Smooth muscle cell (in vitro differentiated cells): ENCODE data around the gene RAB11FIP2. TPM values are rescaled to one million over a fixed set of nuclear protein-coding genes. Genes with fewer than 3 reads are reported as not detected.

Source experiments
- DNase-seq: peaks from one replicate; lab custom pipeline; 2025; ENCODE audit not compliant: unreplicated experiment; lab: John Stamatoyannopoulos, UW
- H2AFZ ChIP-seq: fragments of 200-600 bp; sonication (generic); 2 replicates; pipeline ENCODE4 v1.6.0; 2016; ENCODE audit warnings: antibody characterized with exemption, low read depth, mild to moderate bottlenecking
- H3F3A ChIP-seq: fragments of 200-600 bp; sonication (generic); 2 replicates; pipeline ENCODE4 v1.6.0; 2017; ENCODE audit warnings: antibody characterized with exemption, low read depth
- H3K27ac ChIP-seq: fragments of 200-600 bp; sonication (generic); 2 replicates; pipeline ENCODE4 v1.5.1; 2016; ENCODE audit warnings: low read depth, mild to moderate bottlenecking
- H3K27me3 ChIP-seq: fragments of 200-600 bp; sonication (generic); 2 replicates; pipeline ENCODE4 v1.6.1; 2016; ENCODE audit warnings: low read depth, mild to moderate bottlenecking
- H3K36me3 ChIP-seq: fragments of 200-600 bp; sonication (generic); 2 replicates; pipeline ENCODE4 v1.5.1; 2016; ENCODE audit warnings: low read depth
- H3K4me1 ChIP-seq: fragments of 200-600 bp; sonication (generic); 2 replicates; pipeline ENCODE4 v1.5.1; 2016; ENCODE audit warnings: low read depth
- H3K4me2 ChIP-seq: fragments of 200-600 bp; sonication (generic); 2 replicates; pipeline ENCODE4 v1.6.0; 2016; ENCODE audit warnings: mild to moderate bottlenecking
- H3K4me3 ChIP-seq: fragments of 200-600 bp; sonication (generic); 2 replicates; pipeline ENCODE4 v1.5.1; 2016; ENCODE audit warnings: mild to moderate bottlenecking
- H3K79me2 ChIP-seq: fragments of 200-600 bp; sonication (generic); 2 replicates; pipeline ENCODE4 v1.6.0; 2016; ENCODE audit warnings: low read depth, mild to moderate bottlenecking
- H3K9ac ChIP-seq: fragments of 200-600 bp; sonication (generic); 2 replicates; pipeline ENCODE4 v1.6.0; 2016; ENCODE audit warnings: low read depth
- H3K9me3 ChIP-seq: fragments of 200-600 bp; sonication (generic); replicated peaks from 2 replicates; pipeline ENCODE4 v1.5.1; 2016; ENCODE audit warnings: low read depth
- H4K20me1 ChIP-seq: fragments of 200-600 bp; sonication (generic); 2 replicates; pipeline ENCODE4 v1.6.0; 2016; ENCODE audit warnings: low read depth
- WGBS: methylation state at CpG from one replicate; pipeline ENCODE4 v1.1.7; 2016; ENCODE audit warnings: low lambda C conversion rate; 5-methylcytosine and 5-hydroxymethylcytosine counted together
- polyA plus RNA-seq: library from polyadenylated mRNA; unstranded; fragments of >200 nt; fragmentation: Nextera tagmentation; extraction: Ambion mirVana; gene quantifications from 2 replicates; pipeline ENCODE4 v1.2.1, GENCODE V29; 2016
- total RNA-seq: library from RNA; depleted of rRNA; stranded (reverse); fragments of >200 nt; gene quantifications from 2 replicates; pipeline ENCODE4 v1.2.3, GENCODE V29; 2014
- TF ChIP-seq, protein P1 (sequence below): fragments of 200-600 bp; sonication (generic); IDR thresholded peaks from 2 replicates; pipeline ENCODE4 v1.5.1; 2017; ENCODE audit warnings: borderline replicate concordance, mild to moderate bottlenecking, antibody characterized with exemption; ENCODE audit not compliant: insufficient read depth, poor library complexity, severe bottlenecking

Gene RAB11FIP2
- total and polyA plus RNA-seq, 2 experiments from 2014 or later, result 9.0 to 41.2 TPM

GRCh38 chr10:117964536-117964935 lies 82.2 kb downstream of the RAB11FIP2 start:
- Histone ChIP-seq H3K9me3 (no peaks in the 10 kb centered on the region), H4K20me1 (no peaks in the 10 kb centered on the region), H3K27ac (no peak overlapping the region), H3K9ac (no peak overlapping the region), H3K4me1 (no peaks in the 10 kb centered on the region), H2AFZ (no peak overlapping the region), H3F3A (no peaks in the 10 kb centered on the region), H3K27me3 (peaks cover 12% of the 10 kb centered on the region), H3K4me3 (no peak overlapping the region), H3K4me2 (no peak overlapping the region), H3K79me2 (no peaks in the 10 kb centered on the region), H3K36me3 (no peaks in the 10 kb centered on the region)
- TF ChIP-seq, protein P1, sequence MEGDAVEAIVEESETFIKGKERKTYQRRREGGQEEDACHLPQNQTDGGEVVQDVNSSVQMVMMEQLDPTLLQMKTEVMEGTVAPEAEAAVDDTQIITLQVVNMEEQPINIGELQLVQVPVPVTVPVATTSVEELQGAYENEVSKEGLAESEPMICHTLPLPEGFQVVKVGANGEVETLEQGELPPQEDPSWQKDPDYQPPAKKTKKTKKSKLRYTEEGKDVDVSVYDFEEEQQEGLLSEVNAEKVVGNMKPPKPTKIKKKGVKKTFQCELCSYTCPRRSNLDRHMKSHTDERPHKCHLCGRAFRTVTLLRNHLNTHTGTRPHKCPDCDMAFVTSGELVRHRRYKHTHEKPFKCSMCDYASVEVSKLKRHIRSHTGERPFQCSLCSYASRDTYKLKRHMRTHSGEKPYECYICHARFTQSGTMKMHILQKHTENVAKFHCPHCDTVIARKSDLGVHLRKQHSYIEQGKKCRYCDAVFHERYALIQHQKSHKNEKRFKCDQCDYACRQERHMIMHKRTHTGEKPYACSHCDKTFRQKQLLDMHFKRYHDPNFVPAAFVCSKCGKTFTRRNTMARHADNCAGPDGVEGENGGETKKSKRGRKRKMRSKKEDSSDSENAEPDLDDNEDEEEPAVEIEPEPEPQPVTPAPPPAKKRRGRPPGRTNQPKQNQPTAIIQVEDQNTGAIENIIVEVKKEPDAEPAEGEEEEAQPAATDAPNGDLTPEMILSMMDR, result no peak
- WGBS, result 94% methylated on average over 4 of the region's 4 CpGs
- no peak for DNase-seq

- Histone ChIP-seq H3K4me1 (no peaks in the 10 kb centered on the region), H3K9me3 (no peaks in the 10 kb centered on the region), H4K20me1 (no peaks in the 10 kb centered on the region), H3K4me2 (no peak overlapping the region), H3K27ac (no peak overlapping the region), H3K79me2 (no peaks in the 10 kb centered on the region), H2AFZ (no peak overlapping the region), H3F3A (no peaks in the 10 kb centered on the region), H3K4me3 (no peak overlapping the region), H3K9ac (no peak overlapping the region), H3K27me3 (peaks cover 18% of the 10 kb centered on the region), H3K36me3 (no peaks in the 10 kb centered on the region)
- TF ChIP-seq, protein P1, result no peak
- no peak for DNase-seq
- WGBS, result 83% methylated on average over 4 of the region's 4 CpGs
Measured at GRCh38 chr10:117960345-117960935, 86.3 kb downstream of the RAB11FIP2 start.

DNA sequence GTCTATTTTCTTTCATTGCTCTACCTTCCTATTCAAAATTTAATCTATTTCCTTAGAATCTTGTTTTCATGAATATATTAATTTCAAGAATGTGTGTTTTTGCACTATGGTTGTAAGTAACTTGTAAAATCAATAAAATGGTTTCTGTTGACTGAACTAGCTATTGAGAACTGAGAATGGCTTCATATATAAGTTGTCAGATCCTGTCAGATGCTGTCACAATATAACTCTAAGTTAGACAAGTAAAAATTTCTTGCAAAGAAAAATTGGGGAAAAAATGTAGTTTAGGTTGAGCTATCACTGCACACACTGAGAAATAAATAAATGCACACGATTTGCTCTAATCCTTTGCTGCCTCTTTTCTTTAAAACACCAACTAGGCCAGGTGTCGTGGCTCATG lies 89.8 kb downstream of the RAB11FIP2 start:
- no peaks in the 10 kb centered on the region for H3K4me1 ChIP-seq
- H3K4me2 ChIP-seq, result no peak overlapping the region
- WGBS, result 90% methylated on average over 2 of the region's 2 CpGs
- H3K9me3 ChIP-seq, result no peaks in the 10 kb centered on the region
- H3K9ac ChIP-seq, result no peak overlapping the region
- no peak overlapping the region for H2AFZ ChIP-seq
- H4K20me1 ChIP-seq, result no peaks in the 10 kb centered on the region
- DNase-seq, result no peak
- no peaks in the 10 kb centered on the region for H3F3A ChIP-seq
- no peaks in the 10 kb centered on the region for H3K36me3 ChIP-seq
- no peaks in the 10 kb centered on the region for H3K79me2 ChIP-seq
- peaks cover 41% of the 10 kb centered on the region for H3K27me3 ChIP-seq
- no peak overlapping the region for H3K4me3 ChIP-seq
- TF ChIP-seq, protein P1, result no peak
- no peak overlapping the region for H3K27ac ChIP-seq

DNA sequence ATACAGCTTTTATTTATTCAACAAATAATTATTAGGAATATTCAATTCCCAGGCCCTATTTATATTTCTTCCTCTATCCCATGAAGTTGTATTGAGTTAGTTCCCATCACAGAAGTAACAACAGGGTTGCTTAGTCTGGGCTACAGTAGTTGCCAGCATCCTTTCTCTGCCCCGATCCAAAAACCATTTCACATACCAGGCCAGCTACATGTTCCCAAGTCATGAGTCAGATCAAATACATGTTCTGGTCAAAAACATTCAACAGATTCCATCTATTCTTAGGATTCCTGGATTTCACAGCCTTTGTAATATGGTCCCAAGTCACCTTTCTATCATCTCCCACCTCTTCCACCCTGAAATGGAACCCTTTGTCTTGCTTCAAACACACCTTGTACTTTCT lies 91.6 kb downstream of the RAB11FIP2 start:
- H3K27me3 ChIP-seq, result peaks cover 41% of the 10 kb centered on the region
- H3K4me2 ChIP-seq, result no peak overlapping the region
- H4K20me1 ChIP-seq, result no peaks in the 10 kb centered on the region
- no peak overlapping the region for H3K9ac ChIP-seq
- H3K4me3 ChIP-seq, result no peak overlapping the region
- H3K36me3 ChIP-seq, result no peaks in the 10 kb centered on the region
- H3K27ac ChIP-seq, result no peak overlapping the region
- DNase-seq, result no peak
- 89% methylated on average over 1 of the region's 1 CpG for WGBS
- H3K4me1 ChIP-seq, result no peaks in the 10 kb centered on the region
- TF ChIP-seq, protein P1, result no peak
- no peaks in the 10 kb centered on the region for H3K79me2 ChIP-seq
- H3K9me3 ChIP-seq, result no peaks in the 10 kb centered on the region
- no peaks in the 10 kb centered on the region for H3F3A ChIP-seq
- no peak overlapping the region for H2AFZ ChIP-seq
